Adrenal gland (tissue), 19 donors: ENCODE data around the gene ALOX12B. TPM values are rescaled to one million over a fixed set of nuclear protein-coding genes. Genes with fewer than 3 reads are reported as not detected.

Experiments
- DNase-seq, 7 donors: peaks; one replicate each; pipeline ENCODE4 v3.0.0-alpha.2; 2019 to 2020
- H3K27ac ChIP-seq, 5 donors: fragments of 200-600 bp; sonication (generic) in 4 of 5; 1 replicate in 3 of 5; 2 replicates in 2 of 5; pipeline versions ENCODE4 v1.5.1 to v1.8.0; 2016 to 2020; ENCODE audit warnings: mild to moderate bottlenecking in 1 of 5
- H3K27me3 ChIP-seq: fragments of 200-600 bp; 2 replicates; pipeline ENCODE4 v1.8.0; 2021
- H3K36me3 ChIP-seq, 2 donors: fragments of 200-600 bp; replicated peaks in 1 of 2; 1 replicate in 1 of 2; 2 replicates in 1 of 2; pipeline versions ENCODE4 v1.5.1 to v1.8.0; 2018 to 2022
- H3K4me1 ChIP-seq, 2 donors: fragments of 200-600 bp; replicated peaks in 1 of 2; 1 replicate in 1 of 2; 2 replicates in 1 of 2; pipeline versions ENCODE4 v1.5.1 to v1.8.0; 2018 to 2021
- H3K4me3 ChIP-seq, 4 donors: fragments of 200-600 bp; sonication (generic) in 3 of 4; one replicate each; pipeline ENCODE4 v1.5.1; 2016 to 2018
- H3K9me3 ChIP-seq, 3 donors: fragments of 200-600 bp; sonication (generic) in 1 of 3; replicated peaks in 1 of 3; 1 replicate in 2 of 3; 2 replicates in 1 of 3; pipeline versions ENCODE4 v1.5.1 to v1.8.0; 2016 to 2021
- POLR2A ChIP-seq, 2 donors: fragments of 450-650 bp; IDR thresholded peaks; one replicate each; pipeline ENCODE4 v1.6.1; 2017; ENCODE audit warnings: antibody characterized with exemption in 2 of 2, mild to moderate bottlenecking in 2 of 2, moderate library complexity in 1 of 2
- WGBS, 4 donors: extraction: QIAGEN DNeasy Blood & Tissue Kit in 2 of 4; methylation state at CpG; one replicate each; pipeline versions ENCODE4 v1.1.5 to v1.1.7; 2013 to 2017; 5-methylcytosine and 5-hydroxymethylcytosine counted together
- intact Hi-C, 2 donors: fragments of 100-400 bp; cut with DNase I; formaldehyde crosslinking; loops; one replicate each; pipeline versions ENCODE4 v1.14.1 to v1.15.0; 2022 to 2023
- long read RNA-seq, 10 donors: library from polyadenylated mRNA in 3 of 10; unstranded in 2 of 10; stranded (forward) in 1 of 10; transcript quantifications; one replicate each; pipeline ENCODE4 v2.0.0 and lab custom pipeline, GENCODE V29; 2021 to 2026
- polyA plus RNA-seq, 3 donors: library from polyadenylated mRNA; stranded (reverse); fragments of 200-250 nt in 2 of 3; fragments of 350-450 nt in 1 of 3; fragmentation: Illumina TruSeq in 1 of 3; extraction: RNeasy Lipid Tissue Mini Kit (QIAGEN cat#74804) in 1 of 3; gene quantifications; one replicate each; pipeline ENCODE4 v1.2.3, GENCODE V29; 2013 to 2014
- total RNA-seq, 9 donors: library from RNA; depleted of rRNA in 4 of 9; stranded (reverse); fragments of >200 nt in 4 of 9; fragments of 120-200 nt in 1 of 9; fragmentation: NEBNext Ultra II Directional in 1 of 9; extraction: Animal tissue kit (Norgen Biotek cat#: 25700) in 1 of 9; gene quantifications; one replicate each; pipeline versions ENCODE4 v1.1.0 to v1.2.4, GENCODE V29; 2013 to 2023
- TF ChIP-seq, protein P1 (sequence below), 6 experiments: fragments of 450-650 bp in 4 of 6; fragments of 200-600 bp in 2 of 6; sonication (generic) in 1 of 6; IDR thresholded peaks; 1 replicate in 5 of 6; 2 replicates in 1 of 6; pipeline versions ENCODE4 v1.5.1 to v1.8.0; 2016 to 2021; ENCODE audit warnings: antibody characterized with exemption in 6 of 6, mild to moderate bottlenecking in 2 of 6, moderate library complexity in 1 of 6
- donor health status: healthy with polysubstance abuse.
- donor health status: Bipolar disorder and iron deficiency.
- donor health status: DM: yes; HTN: yes; CAD: no.
- donor health status: DM: no; HTN: no; CAD: no.
- donor health status: DM: no; HTN: no; CAD: no.
- donor health status: DM: yes; HTN: yes; CAD: no.

The ALOX12B gene
- total RNA-seq (not detected), polyA plus RNA-seq (not detected)
- long read RNA-seq, donor 1 = 0 reads
- long read RNA-seq, donor 2 = 0 reads
- long read RNA-seq, donor 3 = 0 reads
- long read RNA-seq, donor 4 = 0 reads
- long read RNA-seq, donor 5 = 0 reads
- long read RNA-seq, donor 6 = 0 reads
- long read RNA-seq, donor 7 = 0 reads
- long read RNA-seq, donor 8 = 0 reads
- long read RNA-seq, donor 9 = 0 reads
- long read RNA-seq, donor 10 = 0 reads

- intact Hi-C loops = no loop called here
- 78 to 85% (median 80%) methylated on average over 16 to 20 of the region's 20 CpGs for WGBS, 4 donors
- H3K4me1 ChIP-seq = no peaks in the 10 kb centered on the region
Measured at GRCh38 chr17:8087075-8087951, at the start of gene ALOX12B. Gene ALOX12B, minus strand, starts transcription at chr17:8087716. Its CDS starts 274 bp downstream, at chr17:8087442.

GRCh38 chr17:8133941-8134340, 46.4 kb upstream of the ALOX12B start:
- Histone ChIP-seq H3K36me3 (no peaks in the 10 kb centered on the region), H3K4me3 (no peak overlapping the region), H3K4me1 (peaks cover 0 to 7% of the 10 kb centered on the region in 2 donors), H3K9me3 (no peaks in the 10 kb centered on the region), H3K27me3 (no peaks in the 10 kb centered on the region), H3K27ac (no peak overlapping the region)
- intact Hi-C loops = no loop called here
- WGBS, 4 donors = 81 to 94% (median 92%) methylated on average over 4 of the region's 4 CpGs
- DNase-seq = no peak
- no peak for TF ChIP-seq POLR2A (IDR thresholded peaks at IDR 0.05)
- TF ChIP-seq, protein P1, sequence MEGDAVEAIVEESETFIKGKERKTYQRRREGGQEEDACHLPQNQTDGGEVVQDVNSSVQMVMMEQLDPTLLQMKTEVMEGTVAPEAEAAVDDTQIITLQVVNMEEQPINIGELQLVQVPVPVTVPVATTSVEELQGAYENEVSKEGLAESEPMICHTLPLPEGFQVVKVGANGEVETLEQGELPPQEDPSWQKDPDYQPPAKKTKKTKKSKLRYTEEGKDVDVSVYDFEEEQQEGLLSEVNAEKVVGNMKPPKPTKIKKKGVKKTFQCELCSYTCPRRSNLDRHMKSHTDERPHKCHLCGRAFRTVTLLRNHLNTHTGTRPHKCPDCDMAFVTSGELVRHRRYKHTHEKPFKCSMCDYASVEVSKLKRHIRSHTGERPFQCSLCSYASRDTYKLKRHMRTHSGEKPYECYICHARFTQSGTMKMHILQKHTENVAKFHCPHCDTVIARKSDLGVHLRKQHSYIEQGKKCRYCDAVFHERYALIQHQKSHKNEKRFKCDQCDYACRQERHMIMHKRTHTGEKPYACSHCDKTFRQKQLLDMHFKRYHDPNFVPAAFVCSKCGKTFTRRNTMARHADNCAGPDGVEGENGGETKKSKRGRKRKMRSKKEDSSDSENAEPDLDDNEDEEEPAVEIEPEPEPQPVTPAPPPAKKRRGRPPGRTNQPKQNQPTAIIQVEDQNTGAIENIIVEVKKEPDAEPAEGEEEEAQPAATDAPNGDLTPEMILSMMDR (IDR thresholded peaks at IDR 0.05) = no peak

More at GRCh38 chr17:8087075-8087951, at the start of gene ALOX12B:
- no peak within 1 kb of the TSS for H3K4me3 ChIP-seq
- H3K27me3 ChIP-seq = peaks cover 28% of the 10 kb centered on the region
- H3K27ac ChIP-seq = no peak within 1 kb of the TSS
- DNase-seq = no peak
- no peak for TF ChIP-seq POLR2A (IDR thresholded peaks at IDR 0.05)
- TF ChIP-seq, protein P1 (IDR thresholded peaks at IDR 0.05) = no peak
- no peaks in the 10 kb centered on the region for H3K36me3 ChIP-seq
- H3K9me3 ChIP-seq = no peaks in the 10 kb centered on the region

DNA sequence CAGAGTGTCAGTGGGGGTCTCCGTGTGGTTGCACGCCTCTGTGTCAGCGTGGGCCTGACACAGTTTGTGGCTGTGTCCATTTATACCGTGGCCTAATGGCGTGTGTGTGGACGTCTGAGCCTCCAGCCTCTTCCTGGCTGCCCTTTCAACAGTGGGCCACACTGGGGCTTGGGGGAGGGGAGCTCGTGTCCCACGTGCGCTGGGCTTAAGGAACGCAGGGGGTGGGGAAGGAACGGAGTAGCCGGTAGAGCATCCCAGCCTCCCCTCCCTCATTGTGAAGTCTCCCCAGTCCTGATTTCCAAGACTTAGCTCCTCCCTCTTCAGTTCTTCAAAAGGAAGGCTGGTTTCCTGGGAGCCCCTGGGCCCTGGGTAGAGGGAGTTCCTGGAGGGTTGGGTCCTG, 45.9 kb upstream of the ALOX12B start:
- no peak overlapping the region for H3K4me3 ChIP-seq
- WGBS, 4 donors = 68 to 79% (median 75%) methylated on average over 12 of the region's 12 CpGs
- TF ChIP-seq, protein P1 (IDR thresholded peaks at IDR 0.05) = no peak
- TF ChIP-seq POLR2A (IDR thresholded peaks at IDR 0.05) = no peak
- peak in 1 of 7 donors; percentile 11 for DNase-seq
- H3K4me1 ChIP-seq = peaks cover 0 to 6% of the 10 kb centered on the region in 2 donors
- H3K27me3 ChIP-seq = no peaks in the 10 kb centered on the region
- no peaks in the 10 kb centered on the region for H3K9me3 ChIP-seq
- intact Hi-C loops = no loop called here
- no peak overlapping the region for H3K27ac ChIP-seq
- H3K36me3 ChIP-seq = no peaks in the 10 kb centered on the region

GRCh38 chr17:8131844-8132441, 44.4 kb upstream of the ALOX12B start:
- Histone ChIP-seq H3K4me3 (no peak overlapping the region), H3K36me3 (no peaks in the 10 kb centered on the region), H3K27ac (no peak overlapping the region), H3K4me1 (peaks cover 0 to 5% of the 10 kb centered on the region in 2 donors), H3K27me3 (no peaks in the 10 kb centered on the region), H3K9me3 (no peaks in the 10 kb centered on the region)
- TF ChIP-seq POLR2A (IDR thresholded peaks at IDR 0.05) = no peak
- TF ChIP-seq, protein P1 (IDR thresholded peaks at IDR 0.05) = no peak
- intact Hi-C loops = no loop called here
- WGBS, 4 donors = 52 to 66% (median 61%) methylated on average over 3 of the region's 3 CpGs
- DNase-seq = peak in 1 of 7 donors; percentile 14
